C4-2B (cell line): ENCODE data around the gene EPB41L2.

ENCODE experiments used
- CTCF ChIP-seq: fragments of 450-650 bp; conservative IDR thresholded peaks from 2 replicates; pipeline ENCODE4 v1.5.1; 2017; ENCODE audit warnings: mild to moderate bottlenecking
- ZFX ChIP-seq: fragments of 450-650 bp; IDR thresholded peaks from 2 replicates; pipeline ENCODE4 v1.6.1; 2017

DNA sequence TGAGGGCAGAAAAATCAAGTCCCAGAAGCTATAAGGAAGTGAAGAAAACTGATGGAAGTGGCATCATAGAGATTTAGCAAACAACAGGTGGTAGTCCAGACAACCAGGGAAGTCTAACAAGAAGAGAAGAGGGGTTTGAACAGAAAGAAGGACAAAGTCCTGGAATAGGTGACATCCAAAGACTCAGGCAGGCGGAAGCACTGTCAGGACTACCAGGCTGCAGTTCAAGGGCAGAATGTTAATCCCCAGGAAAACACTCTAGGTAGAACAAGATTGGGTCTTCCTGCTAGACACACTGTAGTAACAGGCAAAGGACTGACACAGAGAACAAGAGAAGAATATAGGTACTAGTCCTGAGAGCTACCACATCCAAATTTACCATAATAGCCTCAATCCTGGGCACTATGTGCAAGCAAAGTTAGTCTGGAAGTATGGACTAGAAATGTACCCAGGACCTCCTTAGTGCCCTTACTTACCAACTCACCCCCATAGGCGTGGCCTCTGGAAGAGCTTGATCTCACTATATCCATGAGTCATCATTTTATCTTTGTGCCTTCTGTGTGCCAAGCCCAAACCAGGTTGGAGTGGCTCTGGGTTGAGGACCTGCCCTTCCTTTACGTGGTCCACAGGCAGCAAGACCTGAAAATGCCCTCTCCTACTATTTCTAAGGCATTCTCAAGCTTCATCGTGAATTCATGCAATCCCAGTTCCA lies 2.2 kb upstream of the EPB41L2 start:
- no peak for TF ChIP-seq CTCF
- TF ChIP-seq ZFX, result no peak
